Left ventricle myocardium inferior (tissue), 1 donor: ENCODE results near the gene ADAMTS16. TPM values are rescaled to one million over a fixed set of nuclear protein-coding genes. Genes with fewer than 3 reads are reported as not detected.

Experiments used
- DNase-seq: peaks from one replicate; pipeline ENCODE4 v3.0.0-alpha.2; 2020
- H3K27ac ChIP-seq: fragments of 200-600 bp; replicated peaks from 2 replicates; pipeline ENCODE4 v1.8.0; 2021
- H3K27me3 ChIP-seq: fragments of 200-600 bp; 2 replicates; pipeline ENCODE4 v1.8.0; 2021; ENCODE audit warnings: low read depth
- H3K36me3 ChIP-seq: fragments of 200-600 bp; 2 replicates; pipeline ENCODE4 v1.8.0; 2021
- H3K4me1 ChIP-seq: fragments of 200-600 bp; 2 replicates; pipeline ENCODE4 v1.8.0; 2021
- H3K4me3 ChIP-seq: fragments of 200-600 bp; 2 replicates; pipeline ENCODE4 v1.8.0; 2021; ENCODE audit warnings: mild to moderate bottlenecking, moderate library complexity
- H3K9me3 ChIP-seq: fragments of 200-600 bp; replicated peaks from 2 replicates; pipeline ENCODE4 v1.8.0; 2021
- intact Hi-C: fragments of 100-400 bp; cut with micrococcal nuclease; formaldehyde crosslinking; loops from one replicate; pipeline ENCODE4 v1.11.0; 2022
- total RNA-seq: library from RNA; stranded (reverse); fragmentation: NEBNext Ultra II Directional; extraction: Animal tissue kit (Norgen Biotek cat#: 25700); gene quantifications from one replicate; pipeline ENCODE4 v1.2.1, GENCODE V29; 2021
- TF ChIP-seq, protein P1 (sequence below): fragments of 200-600 bp; IDR thresholded peaks from 2 replicates; pipeline ENCODE4 v1.8.0; 2021; ENCODE audit warnings: antibody characterized with exemption, mild to moderate bottlenecking, borderline replicate concordance
- donor health status: DM: no; HTN: yes; CAD: no; lungs with severe emphysema.

The ADAMTS16 gene
- total RNA-seq, 1 donor from 2014 or later, result not detected

DNA sequence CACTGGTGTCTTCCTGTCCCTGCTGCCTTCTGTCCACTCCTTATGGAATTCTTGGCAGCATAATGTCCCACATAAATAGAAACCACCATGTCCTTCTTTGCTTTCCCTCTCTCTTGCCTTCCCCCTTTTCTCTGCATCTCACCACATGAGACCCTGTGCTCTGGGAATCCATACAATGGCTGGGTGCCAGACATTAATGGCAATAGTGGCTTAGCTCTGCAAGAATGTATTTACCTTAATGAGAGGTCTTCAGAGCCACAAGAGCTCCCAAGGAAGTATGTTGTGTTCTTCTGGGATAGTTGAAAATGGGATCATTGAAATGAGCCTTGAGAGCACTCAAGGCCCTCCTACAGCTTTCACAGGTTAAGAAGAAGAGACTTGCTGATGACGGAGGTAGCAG is 58.7 kb downstream of the ADAMTS16 start:
- no peak overlapping the region for H3K27ac ChIP-seq
- peaks cover 4% of the 10 kb centered on the region for H3K9me3 ChIP-seq
- intact Hi-C loops, result no loop called here
- peaks cover 21% of the 10 kb centered on the region for H3K27me3 ChIP-seq
- no peaks in the 10 kb centered on the region for H3K4me1 ChIP-seq
- TF ChIP-seq, protein P1, sequence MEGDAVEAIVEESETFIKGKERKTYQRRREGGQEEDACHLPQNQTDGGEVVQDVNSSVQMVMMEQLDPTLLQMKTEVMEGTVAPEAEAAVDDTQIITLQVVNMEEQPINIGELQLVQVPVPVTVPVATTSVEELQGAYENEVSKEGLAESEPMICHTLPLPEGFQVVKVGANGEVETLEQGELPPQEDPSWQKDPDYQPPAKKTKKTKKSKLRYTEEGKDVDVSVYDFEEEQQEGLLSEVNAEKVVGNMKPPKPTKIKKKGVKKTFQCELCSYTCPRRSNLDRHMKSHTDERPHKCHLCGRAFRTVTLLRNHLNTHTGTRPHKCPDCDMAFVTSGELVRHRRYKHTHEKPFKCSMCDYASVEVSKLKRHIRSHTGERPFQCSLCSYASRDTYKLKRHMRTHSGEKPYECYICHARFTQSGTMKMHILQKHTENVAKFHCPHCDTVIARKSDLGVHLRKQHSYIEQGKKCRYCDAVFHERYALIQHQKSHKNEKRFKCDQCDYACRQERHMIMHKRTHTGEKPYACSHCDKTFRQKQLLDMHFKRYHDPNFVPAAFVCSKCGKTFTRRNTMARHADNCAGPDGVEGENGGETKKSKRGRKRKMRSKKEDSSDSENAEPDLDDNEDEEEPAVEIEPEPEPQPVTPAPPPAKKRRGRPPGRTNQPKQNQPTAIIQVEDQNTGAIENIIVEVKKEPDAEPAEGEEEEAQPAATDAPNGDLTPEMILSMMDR, result no peak
- H3K36me3 ChIP-seq, result no peaks in the 10 kb centered on the region
- no peak for DNase-seq
- no peak overlapping the region for H3K4me3 ChIP-seq

DNA sequence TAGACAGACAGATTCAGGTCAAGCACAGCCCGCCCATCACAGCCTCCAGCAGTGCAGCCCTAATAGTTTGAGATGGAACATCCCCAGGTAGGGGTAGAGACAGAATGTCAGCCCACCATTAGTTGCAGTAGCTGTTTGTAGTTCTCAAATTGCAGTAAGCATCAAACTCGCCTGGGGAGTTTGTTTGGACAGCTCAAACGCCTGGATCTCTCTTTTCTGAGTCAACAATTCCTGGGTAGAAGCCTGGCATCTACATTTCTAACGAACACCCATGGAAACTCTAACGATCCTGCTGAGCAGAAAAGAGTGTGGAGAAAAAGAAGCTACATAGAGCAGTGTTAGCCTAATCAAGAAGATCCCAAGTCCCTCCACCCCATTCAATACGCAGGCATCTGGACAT is 59.4 kb downstream of the ADAMTS16 start:
- no peak overlapping the region for H3K4me3 ChIP-seq
- H3K27me3 ChIP-seq, result peaks cover 21% of the 10 kb centered on the region
- DNase-seq, result no peak
- TF ChIP-seq, protein P1, result no peak
- H3K27ac ChIP-seq, result no peak overlapping the region
- H3K36me3 ChIP-seq, result no peaks in the 10 kb centered on the region
- no peaks in the 10 kb centered on the region for H3K4me1 ChIP-seq
- intact Hi-C loops, result no loop called here
- peaks cover 4% of the 10 kb centered on the region for H3K9me3 ChIP-seq

DNA sequence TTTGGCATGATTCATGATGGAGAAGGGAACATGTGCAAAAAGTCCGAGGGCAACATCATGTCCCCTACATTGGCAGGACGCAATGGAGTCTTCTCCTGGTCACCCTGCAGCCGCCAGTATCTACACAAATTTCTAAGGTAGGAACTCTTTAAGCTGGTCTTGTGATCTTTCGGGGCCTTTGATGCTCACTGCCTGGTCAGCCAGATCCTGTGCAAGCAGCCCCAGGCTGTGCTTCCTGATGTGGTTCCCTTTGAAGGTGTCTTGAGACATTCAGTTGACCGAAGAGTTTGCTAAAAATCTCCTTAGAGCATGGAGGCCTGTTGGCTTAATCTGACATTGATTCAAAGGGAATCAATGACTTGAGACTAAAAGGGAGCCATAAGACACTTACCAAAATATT is 60.0 kb downstream of the ADAMTS16 start:
- H3K4me3 ChIP-seq, result no peak overlapping the region
- DNase-seq, result no peak
- H3K27ac ChIP-seq, result no peak overlapping the region
- intact Hi-C loops, result no loop called here
- TF ChIP-seq, protein P1, result no peak
- H3K9me3 ChIP-seq, result peaks cover 4% of the 10 kb centered on the region
- H3K4me1 ChIP-seq, result no peaks in the 10 kb centered on the region
- peaks cover 21% of the 10 kb centered on the region for H3K27me3 ChIP-seq
- H3K36me3 ChIP-seq, result no peaks in the 10 kb centered on the region

DNA sequence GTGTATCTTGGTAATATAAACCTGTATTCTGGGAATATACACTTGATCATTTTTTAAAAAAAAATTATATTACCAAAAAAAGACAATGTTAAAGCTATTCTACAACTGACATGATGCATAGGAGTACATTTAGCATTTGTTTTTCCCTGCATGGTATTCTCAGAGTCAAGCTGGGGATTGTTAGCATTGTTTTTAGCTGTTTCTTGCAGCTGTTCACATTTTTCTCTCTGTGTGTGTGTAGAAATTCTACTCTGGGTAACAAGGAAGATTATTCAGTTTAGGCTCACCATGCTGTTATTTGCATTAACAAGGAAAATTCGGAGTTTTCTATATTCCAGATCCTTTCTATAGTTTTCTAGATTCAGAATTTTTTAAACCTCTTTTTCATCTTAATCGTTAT is 62.2 kb downstream of the ADAMTS16 start:
- peaks cover 4% of the 10 kb centered on the region for H3K9me3 ChIP-seq
- no peak overlapping the region for H3K27ac ChIP-seq
- no peaks in the 10 kb centered on the region for H3K36me3 ChIP-seq
- DNase-seq, result no peak
- no peaks in the 10 kb centered on the region for H3K4me1 ChIP-seq
- H3K27me3 ChIP-seq, result peaks cover 21% of the 10 kb centered on the region
- TF ChIP-seq, protein P1, result no peak
- no peak overlapping the region for H3K4me3 ChIP-seq
- intact Hi-C loops, result no loop called here

DNA sequence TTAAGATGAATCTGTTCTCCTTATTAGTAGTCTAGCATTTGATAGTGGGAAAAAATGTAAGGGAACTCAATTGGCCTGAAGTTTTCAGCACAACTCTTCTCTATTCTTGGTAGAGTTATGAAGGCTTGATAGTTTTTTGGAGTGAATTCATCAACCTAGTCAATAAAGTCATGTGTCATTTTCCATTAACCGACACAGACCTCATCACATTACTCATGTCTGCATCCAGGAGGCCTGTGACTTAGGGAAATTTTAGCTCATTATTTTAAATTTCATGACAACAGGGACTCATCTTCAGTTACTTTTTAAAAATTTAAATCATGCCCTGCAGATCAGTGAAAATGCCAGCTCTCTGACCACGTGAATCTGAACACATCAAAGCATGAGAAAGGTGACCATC is 63.3 kb downstream of the ADAMTS16 start:
- Histone ChIP-seq H3K9me3 (peaks cover 4% of the 10 kb centered on the region), H3K27ac (no peak overlapping the region), H3K4me1 (no peaks in the 10 kb centered on the region), H3K36me3 (no peaks in the 10 kb centered on the region), H3K27me3 (peaks cover 22% of the 10 kb centered on the region), H3K4me3 (no peak overlapping the region)
- TF ChIP-seq, protein P1, result no peak
- intact Hi-C loops, result no loop called here
- DNase-seq, result no peak

DNA sequence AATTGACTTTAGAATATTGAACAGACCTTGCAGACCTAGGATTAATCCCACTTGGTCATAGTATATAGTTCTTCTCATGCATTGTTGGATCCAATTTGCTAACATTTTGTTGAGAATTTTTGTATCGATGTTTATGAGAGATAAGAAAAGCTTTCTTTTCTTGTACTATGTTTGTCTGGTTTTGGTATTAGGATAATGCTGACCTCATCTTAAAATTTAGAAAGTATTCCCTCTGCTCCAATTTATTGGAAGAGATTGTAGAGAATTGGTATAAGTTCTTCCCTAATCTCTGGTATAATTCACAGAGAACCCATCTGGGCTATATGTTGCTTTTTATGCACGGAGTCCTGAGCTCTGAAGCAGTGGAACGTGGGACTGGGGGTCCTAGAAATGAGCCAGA is 67.7 kb downstream of the ADAMTS16 start:
- no peak for DNase-seq
- Histone ChIP-seq H3K27ac (no peak overlapping the region), H3K36me3 (no peaks in the 10 kb centered on the region), H3K4me3 (no peak overlapping the region), H3K4me1 (no peaks in the 10 kb centered on the region), H3K9me3 (no peaks in the 10 kb centered on the region), H3K27me3 (peaks cover 10% of the 10 kb centered on the region)
- TF ChIP-seq, protein P1, result no peak
- intact Hi-C loops, result no loop called here
